ENCODE data around the gene ZDHHC20.

The ZDHHC20 gene

DNA sequence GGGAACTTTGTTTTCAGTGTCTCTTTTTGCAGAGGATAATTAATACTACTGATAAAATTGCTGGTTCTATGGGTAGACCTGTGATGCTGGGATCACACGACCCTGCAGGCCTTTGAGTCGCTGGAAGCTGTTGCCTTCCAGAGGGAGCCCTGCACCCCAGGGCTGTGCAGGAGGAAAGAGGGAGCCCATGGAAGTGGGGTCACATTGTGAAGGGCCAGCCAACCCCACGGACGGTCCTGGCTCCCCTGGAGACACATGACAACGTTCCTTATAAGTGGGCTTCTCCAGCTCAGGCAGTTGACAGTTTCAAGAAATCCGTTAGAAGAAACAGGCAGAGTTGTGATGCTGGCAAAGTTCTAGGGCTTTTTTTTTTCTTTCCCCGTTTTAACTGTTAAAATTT lies 98.0 kb downstream of the ZDHHC20 start:
- DNase-seq (ENCODE audit: low spot score), result no peak

DNA sequence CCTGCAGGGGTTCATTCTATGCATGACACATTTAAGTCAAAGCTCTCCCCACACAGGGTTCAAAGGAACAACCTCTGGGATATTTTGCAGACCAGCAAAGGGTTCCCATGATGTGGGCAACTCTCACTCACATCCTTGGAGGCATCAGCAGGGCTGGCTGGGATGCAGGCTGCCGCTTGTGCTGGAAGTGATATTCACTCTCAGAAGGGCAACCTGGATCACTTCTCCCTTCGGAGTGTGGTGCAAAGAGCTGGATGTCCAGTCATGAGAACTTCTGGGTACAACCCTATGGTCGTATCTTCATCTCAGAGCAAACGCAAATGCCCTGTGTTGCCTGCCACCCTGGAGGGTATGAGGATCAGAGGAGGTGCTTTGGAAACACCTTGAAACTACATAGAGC lies 98.6 kb downstream of the ZDHHC20 start:
- no peak for DNase-seq (ENCODE audit: low spot score)

- DNase-seq (ENCODE audit: low spot score), result no peak
Measured at GRCh38 chr13:21359855-21360254, 99.2 kb downstream of the ZDHHC20 start.

DNA sequence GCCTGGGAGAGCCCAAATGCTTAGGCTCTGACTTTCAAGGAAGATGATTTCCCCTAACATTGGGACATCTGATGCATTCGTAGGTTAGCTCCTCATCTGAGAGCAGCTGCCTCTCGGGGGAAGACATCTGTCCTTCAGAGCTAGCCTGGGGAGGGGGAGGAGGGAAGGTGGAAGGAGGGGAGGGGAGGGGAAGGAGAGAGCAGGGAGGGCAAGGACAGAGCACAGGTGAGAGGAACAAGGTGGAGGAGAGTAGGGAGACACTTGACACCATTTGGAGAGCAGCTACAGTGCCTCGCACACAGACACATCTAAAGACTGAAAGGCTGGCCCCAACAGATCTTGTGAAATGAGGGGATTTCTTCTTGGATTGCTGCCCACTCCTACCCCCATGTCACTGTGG lies 103.8 kb downstream of the ZDHHC20 start:
- no peak for DNase-seq (ENCODE audit: low spot score)

DNA sequence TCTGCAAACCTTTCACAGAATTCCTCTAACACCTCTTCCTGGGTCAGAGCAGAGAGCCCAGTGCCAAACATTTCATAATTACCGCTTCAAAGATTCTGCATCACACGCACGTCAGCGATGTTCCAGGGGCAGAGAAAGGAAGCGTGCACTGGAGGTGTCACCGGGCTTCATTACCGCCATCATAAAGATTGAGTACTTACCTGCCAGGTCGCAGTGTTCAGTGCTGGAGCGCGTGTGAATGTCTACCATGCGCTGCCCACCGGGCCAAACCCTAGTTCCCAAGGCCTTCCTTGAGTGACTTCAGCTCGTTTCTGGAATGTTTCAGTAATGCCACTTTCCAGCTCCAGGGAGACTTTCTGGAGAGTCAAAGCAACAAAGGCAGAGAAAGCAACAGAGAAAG lies 104.4 kb downstream of the ZDHHC20 start:
- DNase-seq (ENCODE audit: low spot score), result no peak

DNA sequence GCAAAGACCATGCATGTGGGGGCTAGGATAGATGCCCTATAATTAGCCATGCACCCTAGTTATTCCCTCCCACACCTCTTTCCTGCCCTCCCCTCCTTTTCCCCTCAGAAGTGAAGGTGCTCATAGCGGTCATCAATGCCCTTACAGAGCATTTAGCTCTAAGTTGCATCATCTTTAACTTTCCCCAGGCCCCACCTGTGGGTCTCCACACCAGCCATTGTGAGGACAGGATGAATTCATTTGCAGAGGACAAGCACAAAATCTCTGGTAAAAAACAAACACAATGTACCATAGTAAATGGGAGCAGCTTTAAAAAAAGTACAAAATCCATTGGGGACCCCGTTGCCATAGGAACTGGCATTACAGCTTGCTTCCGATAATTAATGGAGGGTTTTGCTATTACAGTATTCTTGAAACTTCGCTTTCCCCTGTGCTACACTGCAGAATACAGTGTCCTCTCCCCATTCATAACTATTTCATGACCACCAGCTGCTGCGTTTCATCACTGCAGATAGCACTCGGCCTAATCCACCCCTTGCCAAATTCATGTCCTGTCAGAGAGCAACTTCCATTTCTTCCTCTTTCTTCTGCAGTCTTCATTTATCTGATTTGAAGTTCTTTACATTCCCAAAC lies 110.5 kb downstream of the ZDHHC20 start:
- no peak for DNase-seq (ENCODE audit: low spot score)

DNA sequence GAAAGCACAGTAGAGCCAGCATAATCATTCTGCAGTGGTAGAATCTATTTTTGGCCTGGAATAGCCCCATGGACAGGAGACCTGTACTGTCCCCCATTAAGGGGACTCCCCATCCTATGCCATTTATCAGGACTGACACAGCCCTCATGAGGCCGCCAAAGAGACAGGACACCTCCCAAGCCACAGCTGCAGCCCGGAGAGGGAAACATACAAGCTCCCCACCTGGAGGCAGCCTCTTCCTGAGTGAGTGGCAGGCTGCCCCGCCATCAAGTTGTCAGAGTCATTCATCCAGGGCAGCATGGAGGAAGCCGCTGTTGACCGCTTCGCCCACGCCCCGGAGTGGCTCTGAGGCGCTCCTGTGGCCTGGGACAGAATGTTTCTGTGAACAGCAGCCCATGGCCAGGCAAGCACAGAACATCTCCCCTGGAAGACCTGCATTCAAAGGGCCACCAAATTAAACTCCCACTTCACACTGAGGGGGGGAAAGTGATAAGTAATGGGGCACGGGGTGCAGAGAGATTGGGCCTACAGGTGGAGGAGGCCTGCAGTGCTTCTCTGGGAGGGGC lies 111.3 kb downstream of the ZDHHC20 start:
- DNase-seq (ENCODE audit: low spot score), result no peak

DNA sequence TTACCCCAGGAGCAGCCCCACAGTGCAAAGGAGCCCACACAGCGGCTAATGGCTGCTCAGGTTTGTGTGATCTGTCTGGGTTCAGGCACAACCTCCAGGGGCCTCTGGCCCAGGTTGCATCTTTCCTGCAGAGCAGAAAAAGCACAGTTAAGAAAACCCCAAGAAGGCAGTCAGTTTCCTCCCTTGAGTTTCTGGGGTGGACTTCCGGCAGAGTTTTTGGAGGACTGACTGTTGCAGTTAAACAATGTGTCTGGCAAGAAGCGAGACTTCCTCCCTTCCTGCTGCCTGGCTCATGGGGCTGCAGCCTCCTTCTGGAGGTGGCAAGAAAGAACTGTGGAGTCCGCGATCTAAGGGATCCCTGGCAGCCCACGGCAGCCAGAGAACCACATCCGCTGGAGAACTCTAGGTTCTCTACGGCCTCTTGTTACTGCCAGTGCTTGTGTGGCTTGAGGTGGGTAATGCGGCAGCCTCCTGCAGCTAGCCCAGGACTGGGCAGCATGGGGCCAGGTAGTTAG lies 114.4 kb downstream of the ZDHHC20 start:
- no peak for DNase-seq (ENCODE audit: low spot score)

GRCh38 chr13:21343659-21344058 lies 115.4 kb downstream of the ZDHHC20 start:
- DNase-seq (ENCODE audit: low spot score), result no peak

GRCh38 chr13:21342699-21343442 lies 116.2 kb downstream of the ZDHHC20 start:
- DNase-seq (ENCODE audit: low spot score), result no peak

- no peak for DNase-seq (ENCODE audit: low spot score)
Measured at GRCh38 chr13:21341637-21342422, 117.3 kb downstream of the ZDHHC20 start.

- DNase-seq (ENCODE audit: low spot score), result no peak
Measured at GRCh38 chr13:21338639-21339278, 120.3 kb downstream of the ZDHHC20 start.

- no peak for DNase-seq (ENCODE audit: low spot score)
Measured at GRCh38 chr13:21338156-21338555, 120.9 kb downstream of the ZDHHC20 start.

GRCh38 chr13:21336609-21337349 lies 122.3 kb downstream of the ZDHHC20 start:
- DNase-seq (ENCODE audit: low spot score), result no peak

GRCh38 chr13:21333186-21333585 lies 125.9 kb downstream of the ZDHHC20 start:
- no peak for DNase-seq (ENCODE audit: low spot score)

DNA sequence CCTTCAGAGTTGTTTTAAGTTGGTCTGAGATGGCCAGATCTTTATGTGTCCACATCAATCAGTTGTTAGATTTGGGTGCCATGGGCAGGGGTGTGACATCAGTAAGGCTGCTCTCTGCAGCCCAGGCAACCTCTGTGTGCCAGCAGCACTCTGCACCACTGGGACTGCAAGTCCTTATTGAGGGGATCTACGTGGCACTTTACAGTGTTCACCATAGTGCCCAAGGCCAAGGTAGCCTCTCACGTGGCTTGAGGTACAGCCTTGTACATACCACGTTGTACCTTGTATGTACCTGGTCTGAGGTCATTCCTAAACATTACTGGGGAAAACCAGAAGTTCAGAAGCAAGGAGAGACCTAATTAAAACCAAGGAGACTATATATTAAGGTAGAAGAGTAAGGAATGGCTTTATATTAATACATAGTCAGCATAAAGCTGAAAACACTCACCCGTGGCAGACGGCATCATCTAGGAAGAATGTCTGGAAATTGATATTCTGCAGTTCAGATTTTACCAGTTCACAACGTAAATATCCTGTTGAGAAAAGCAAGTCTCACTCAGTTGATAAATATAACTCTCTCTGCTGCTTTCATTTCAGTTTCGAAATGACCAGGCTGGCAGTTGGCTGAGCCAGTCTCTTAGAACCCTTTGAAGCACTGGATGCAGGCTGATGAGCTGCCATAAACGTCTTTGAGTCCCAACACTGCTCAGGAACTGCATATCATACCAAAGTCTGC lies 128.8 kb downstream of the ZDHHC20 start:
- DNase-seq (ENCODE audit: low spot score), result no peak

DNA sequence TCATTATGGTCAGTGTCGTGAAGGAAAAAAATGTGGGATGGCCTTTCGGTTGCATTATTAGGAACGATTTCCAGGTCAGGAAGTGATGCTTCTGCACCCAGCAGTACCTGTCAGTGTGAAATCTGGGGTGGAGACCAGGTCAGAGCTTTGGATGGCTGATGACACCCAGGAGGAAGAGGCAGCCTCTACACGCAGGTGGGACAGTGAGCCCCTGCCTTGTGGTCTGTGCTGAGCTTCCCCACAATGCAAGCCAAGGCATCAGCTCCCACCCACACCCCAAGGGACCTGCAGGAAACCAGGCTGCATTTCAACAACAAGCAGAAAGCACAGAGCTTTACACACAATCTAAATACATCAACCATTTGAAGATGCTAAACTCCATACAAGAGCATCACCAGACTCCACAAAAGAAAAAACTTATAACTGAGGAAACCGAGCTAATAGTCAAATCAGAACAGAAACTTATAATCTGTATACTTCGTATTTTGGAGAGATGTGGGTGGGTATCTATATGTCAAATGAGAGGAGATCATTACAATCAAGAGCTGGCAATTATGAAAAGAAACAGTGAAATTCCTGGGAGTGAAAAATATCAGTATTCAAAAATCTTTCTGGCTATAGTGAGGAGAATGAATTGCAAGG lies 130.1 kb downstream of the ZDHHC20 start:
- DNase-seq (ENCODE audit: low spot score), result no peak

DNA sequence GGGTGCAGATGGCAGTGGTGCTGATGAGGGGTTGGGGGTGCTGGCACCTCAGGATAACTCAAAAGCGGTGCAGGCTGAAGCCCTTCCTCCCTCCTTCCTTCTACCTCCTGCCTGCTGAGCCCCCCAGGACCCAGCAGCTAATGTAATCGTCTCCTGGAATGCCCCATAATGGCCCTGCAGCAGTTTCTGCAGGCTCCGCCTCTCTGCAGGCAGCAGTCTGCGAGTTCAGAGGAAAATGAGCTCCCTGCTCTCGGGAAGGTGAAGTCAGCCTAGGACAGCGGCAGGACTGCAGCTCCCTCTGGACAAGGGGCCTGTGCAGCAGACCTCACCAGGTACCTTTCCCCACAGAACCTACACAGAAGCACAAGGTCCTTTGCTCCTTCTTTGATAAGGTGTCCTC lies 130.9 kb downstream of the ZDHHC20 start:
- DNase-seq (ENCODE audit: low spot score), result no peak

- no peak for DNase-seq (ENCODE audit: low spot score)
Measured at GRCh38 chr13:21326155-21327031, 132.7 kb downstream of the ZDHHC20 start.

All from COLO829 (cell line).